ENCODE measurements around the gene INHBC. TPM values are rescaled to one million over a fixed set of nuclear protein-coding genes. Genes with fewer than 3 reads are reported as not detected.
A peak's percentile ranks its signal among the peaks of the same experiment; 100 is the strongest.

The INHBC gene
- total RNA-seq, 1 donor from 2014 or later, result not detected

DNA sequence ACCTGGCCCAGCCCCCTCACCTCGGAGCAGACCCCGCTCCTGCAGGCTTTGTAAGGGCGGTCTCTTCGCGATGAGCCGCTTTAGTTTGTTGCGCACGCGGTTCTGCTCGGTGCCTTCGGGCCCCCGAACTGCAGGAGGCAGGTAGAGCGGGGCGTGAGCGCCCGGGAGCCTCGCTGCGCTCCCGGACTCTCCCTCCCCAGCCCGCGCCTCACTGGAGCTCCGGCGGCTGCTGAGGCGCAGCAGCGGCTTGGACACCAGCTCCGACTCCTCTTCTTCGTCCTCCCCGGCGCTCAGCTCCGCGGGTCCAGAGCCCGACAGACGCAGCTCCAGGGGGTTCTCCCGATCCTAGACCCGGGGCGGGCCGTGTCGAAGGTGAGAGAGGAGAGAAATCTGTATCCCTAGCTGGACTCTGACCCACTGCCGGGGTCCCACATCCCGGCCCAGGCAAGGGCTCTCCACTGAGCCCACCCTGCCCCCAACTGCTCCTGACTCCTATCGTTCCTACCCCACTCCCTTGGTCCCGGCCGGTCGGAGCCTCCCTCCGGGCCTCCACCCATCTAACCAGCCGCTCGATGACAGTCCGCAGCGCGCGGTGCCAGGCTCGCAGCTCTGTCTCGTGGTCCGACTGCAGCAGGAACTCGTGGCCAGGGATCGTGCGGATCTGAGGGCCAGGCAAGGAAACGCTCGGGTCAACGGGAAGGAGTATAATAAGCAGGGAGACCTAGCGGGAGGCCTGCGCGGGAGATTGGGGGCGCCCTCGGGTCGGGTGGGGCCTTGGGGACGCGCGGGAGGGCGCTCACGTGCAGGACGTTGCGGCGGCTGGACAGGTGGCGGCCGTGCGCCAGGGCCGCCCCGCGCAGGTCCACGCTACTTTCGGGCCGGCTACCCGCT is 40.9 kb downstream of the INHBC start:
- ATAC-seq, result no peak
- no peak for DNase-seq (ENCODE audit: missing footprints)
- intact Hi-C loops (cut with DNase I), result no loop called here

DNA sequence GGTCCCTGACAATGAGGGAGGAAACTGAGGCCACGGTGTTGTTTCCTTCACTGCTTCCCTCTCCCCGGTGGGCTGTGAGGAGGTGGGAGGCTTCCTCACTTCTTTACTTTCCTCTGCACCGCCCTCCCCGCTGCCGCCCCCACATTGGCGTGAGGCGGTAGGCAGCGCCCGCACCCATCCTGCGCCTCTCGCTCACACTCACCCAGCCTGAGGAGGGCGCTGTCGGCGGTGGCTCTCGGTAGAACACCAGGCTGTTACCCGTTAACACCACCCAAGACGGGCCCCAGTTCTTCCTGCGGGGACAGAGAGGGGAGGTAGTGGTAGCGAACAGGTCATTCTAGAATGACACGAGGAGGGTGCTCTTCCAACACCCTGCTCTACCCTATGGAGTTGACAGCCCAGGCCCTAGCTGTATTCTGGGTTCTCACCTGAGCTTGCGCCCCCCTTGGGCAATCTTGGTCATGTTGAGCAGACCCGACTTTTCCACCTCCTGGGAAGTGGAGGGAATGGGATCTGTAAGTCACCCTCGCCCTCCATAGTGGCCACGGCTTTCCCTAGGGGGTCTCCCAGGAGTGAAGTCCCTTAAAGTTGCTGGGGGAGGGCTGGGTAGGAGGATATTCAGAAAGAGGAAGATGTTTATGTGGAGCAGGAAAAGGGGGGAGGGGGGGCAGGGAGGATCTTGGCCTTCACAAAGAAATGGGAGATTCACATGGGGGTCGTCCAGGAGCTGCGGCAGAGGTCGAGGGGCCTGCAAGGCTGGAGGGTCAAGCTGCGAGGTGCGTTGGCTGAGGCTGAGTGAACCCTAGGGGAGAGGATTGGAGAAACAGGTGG is 41.8 kb downstream of the INHBC start:
- DNase-seq (ENCODE audit: missing footprints), result peak; percentile 85
- intact Hi-C loops (cut with DNase I), result no loop called here
- ATAC-seq, result peak; percentile 12

- intact Hi-C loops (cut with DNase I), result no loop called here
- DNase-seq (ENCODE audit: missing footprints) (no peak), ATAC-seq (no peak)
Measured at GRCh38 chr12:57476993-57477709, 42.6 kb downstream of the INHBC start.

DNA sequence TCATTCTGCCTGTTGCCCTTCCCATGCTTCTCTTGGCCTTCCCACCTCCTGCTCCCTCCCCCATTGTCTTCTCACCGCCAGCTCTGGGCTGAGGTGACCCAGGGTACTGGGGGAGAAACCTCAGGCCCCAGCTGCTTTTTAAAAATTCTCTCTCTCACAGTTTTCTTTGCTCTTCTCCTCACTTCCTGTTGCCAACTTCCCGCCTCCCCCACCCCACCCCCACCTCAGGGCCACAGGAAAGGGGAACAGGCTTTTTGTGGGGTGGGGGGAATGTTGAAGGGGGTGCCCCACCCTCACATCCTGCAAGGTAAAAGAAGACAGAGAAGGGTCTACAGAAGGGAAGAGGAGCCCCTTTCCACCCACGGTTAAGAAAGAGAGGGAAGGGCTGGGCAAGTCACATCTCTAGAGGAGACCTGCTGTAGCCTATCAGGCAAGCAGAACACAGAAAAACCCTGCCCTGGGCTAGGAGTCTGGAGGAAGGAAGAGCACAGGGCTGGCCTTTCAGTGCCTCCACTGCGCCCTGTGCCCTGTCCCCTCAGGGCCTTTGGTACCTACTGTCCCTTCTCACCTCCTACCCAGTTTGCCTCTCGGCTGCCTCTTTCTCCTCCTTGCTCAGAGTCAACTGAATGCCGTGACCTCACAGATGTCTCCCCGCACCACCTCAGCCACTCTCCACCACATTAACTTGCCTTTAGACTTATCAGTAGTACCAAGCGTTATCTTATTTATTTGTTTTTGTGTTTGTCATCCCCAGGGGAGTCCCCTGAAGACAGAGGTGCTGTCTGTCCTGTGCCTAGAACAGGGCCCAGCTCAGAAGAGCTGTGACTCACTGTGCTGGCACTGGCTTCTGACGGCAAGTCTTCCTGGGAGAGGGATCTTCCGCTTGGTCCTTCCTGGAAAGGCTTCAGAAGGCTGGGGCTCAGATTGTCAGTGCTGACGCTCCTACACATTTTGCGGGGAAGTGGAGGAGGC is 43.4 kb downstream of the INHBC start:
- DNase-seq (ENCODE audit: missing footprints) (no peak), ATAC-seq (peak; percentile 40)
- intact Hi-C loops (cut with DNase I), result no loop called here

GRCh38 chr12:57479043-57479375 is 44.4 kb downstream of the INHBC start:
- ATAC-seq, result no peak
- DNase-seq (ENCODE audit: missing footprints), result no peak
- intact Hi-C loops (cut with DNase I), result no loop called here

GRCh38 chr12:57479376-57480115 is 45.0 kb downstream of the INHBC start, which contains the start of gene ARHGAP9:
Gene ARHGAP9 (minus strand): TSS chr12:57479866. CDS start chr12:57479406, 460 bp downstream.
- intact Hi-C loops (cut with DNase I), result no loop called here
- DNase-seq (ENCODE audit: missing footprints) (no peak), ATAC-seq (no peak)

GRCh38 chr12:57481671-57482070 is 47.1 kb downstream of the INHBC start:
- ATAC-seq (no peak), DNase-seq (ENCODE audit: missing footprints) (no peak)
- intact Hi-C loops (cut with DNase I), result no loop called here

GRCh38 chr12:57483466-57483865 is 48.9 kb downstream of the INHBC start:
- ATAC-seq, result no peak
- intact Hi-C loops (cut with DNase I), result no loop called here

DNA sequence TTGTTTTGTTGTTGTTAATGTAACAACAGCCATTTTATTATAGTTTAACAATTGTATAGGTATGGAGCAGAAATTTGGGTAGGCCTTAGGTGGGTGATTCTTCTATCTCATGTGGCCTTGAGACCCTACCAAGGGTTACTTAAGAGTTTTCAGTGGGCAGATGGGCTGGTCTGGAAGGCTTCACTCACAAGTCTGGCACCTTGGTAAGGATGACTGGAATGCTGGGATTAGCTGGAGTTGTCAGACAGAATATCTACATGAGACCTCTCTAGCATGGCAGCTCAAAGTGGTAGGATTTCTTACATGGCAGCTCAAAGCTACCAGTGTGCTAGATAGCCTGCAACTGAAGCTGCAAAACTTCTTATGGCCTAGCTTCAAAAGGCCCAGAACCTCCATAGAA is 51.1 kb downstream of the INHBC start:
- intact Hi-C loops (cut with DNase I), result loop anchor here (5.0 kb wide), 1 partner anchor 62 kb away; the partner anchor contains the start of gene DCTN2
- no peak for DNase-seq (ENCODE audit: missing footprints)
- no peak for ATAC-seq

More at GRCh38 chr12:57483466-57483865, 48.9 kb downstream of the INHBC start:
- DNase-seq (ENCODE audit: missing footprints), result no peak

DNA sequence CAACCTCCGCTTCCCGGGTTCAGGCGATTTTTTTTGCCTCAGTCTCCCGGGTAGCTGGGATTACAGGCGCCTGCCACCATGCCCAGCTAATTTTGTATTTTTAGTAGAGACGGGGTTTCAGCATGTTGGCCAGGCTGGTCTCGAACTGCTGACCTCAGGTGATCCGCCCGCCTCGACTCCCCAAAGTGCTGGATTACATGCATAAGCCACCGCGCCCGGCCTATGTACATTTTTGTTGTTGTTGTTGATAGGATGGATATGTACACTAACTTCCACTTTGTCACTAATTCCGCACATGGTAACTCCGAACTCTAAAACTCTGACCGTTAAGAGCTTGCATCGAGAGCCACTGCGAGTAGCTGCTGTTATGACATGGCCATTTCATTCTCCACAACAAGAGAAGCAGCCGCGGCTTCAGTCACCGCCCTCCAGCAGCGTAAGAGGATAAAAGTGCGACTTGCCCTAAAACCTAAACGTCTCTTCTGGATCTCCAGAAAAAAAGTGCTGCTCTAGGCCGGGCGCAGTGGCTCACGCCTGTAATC is 52.5 kb downstream of the INHBC start:
- ATAC-seq (no peak), DNase-seq (ENCODE audit: missing footprints) (no peak)
- intact Hi-C loops (cut with DNase I), result loop anchor here (5.0 kb wide), 1 partner anchor 60 kb away; the partner anchor contains the start of gene DCTN2

DNA sequence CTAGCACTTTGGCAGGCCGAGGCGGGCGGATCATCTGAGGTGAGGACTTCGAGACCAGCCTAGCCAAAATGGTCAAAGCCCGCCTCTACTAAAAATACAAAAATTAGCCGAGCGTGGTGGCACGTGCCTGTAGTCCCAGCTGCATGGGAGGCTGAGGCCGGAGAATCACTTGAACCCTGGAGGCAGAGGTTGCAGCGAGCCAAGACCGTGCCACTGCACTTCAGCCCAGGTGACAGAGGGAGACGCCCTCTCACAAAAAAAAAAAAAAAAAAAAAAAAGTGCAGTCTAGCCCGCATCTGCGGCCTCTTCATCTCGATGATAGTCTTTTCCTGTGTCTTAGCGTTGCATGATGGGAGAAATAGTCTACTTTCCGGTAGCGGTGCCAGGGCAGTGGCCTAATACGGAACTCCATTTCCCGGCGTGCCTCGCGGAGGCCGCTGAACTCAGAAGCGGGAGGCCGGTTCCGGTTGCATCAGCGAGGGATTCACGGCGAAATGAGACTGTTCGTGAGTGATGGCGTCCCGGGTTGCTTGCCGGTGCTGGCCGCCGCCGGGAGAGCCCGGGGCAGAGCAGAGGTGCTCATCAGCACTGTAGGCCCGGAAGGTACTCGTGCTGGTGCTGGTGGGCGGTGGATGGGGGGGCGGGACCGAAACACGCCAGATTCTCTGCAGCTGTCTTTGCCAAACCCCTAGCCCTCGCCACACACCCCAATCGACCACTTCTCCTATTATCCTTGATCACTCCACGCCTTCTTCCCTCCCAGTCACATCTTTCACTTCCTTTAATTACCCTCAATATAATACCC is 53.2 kb downstream of the INHBC start, which contains the start of gene MARS1:
MARS1 (plus strand) TSS at position 472 of the 805 bp plus-strand sequence; CDS start at position 495, 23 bp downstream.
- peak; percentile 98 for ATAC-seq
- DNase-seq (ENCODE audit: missing footprints), result peak; percentile 98
- intact Hi-C loops (cut with DNase I), result loop anchor here (2.0 to 5.0 kb wide), 2 partner anchors 33 to 60 kb away; partner anchors contain the start of genes DCTN2 and DDIT3

- intact Hi-C loops (cut with DNase I), result loop anchor here (2.0 to 5.0 kb wide), 2 partner anchors 32 to 59 kb away; partner anchors contain the start of genes DCTN2 and DDIT3
- DNase-seq (ENCODE audit: missing footprints) (no peak), ATAC-seq (no peak)
Measured at GRCh38 chr12:57488402-57489156, 54.0 kb downstream of the INHBC start.

- intact Hi-C loops (cut with DNase I), result loop anchor here (2.0 to 5.0 kb wide), 2 partner anchors 32 to 58 kb away; partner anchors contain the start of genes DCTN2 and DDIT3
- no peak for ATAC-seq
- DNase-seq (ENCODE audit: missing footprints), result no peak
Measured at GRCh38 chr12:57489157-57489641, 54.6 kb downstream of the INHBC start.

DNA sequence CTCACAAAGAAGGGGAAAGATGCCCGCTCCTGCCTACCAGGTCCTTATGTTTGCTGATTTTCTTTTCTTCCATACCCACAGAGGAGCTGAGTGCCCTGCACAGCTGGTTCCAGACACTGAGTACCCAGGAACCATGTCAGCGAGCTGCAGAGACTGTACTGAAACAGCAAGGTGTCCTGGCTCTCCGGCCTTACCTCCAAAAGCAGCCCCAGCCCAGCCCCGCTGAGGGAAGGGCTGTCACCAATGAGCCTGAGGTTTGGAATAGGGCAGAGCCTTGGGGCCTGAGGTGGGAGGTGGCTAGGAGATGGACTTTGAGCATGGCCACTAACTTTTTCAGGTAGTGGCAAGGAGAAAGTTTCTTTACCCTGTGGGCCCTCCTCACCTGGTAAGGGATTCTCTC is 55.5 kb downstream of the INHBC start:
- no peak for DNase-seq (ENCODE audit: missing footprints)
- ATAC-seq, result no peak
- intact Hi-C loops (cut with DNase I), result no loop called here
